H1 (cell line): ENCODE results near the gene BSG. TPM values are rescaled to one million over a fixed set of nuclear protein-coding genes. Genes with fewer than 3 reads are reported as not detected.

Experiments
- CEBPB ChIP-seq: IDR thresholded peaks from 2 replicates; pipeline ENCODE4 v1.6.1; 2012; ENCODE audit warnings: low read depth, low read length
- NANOG ChIP-seq: IDR thresholded peaks from 2 replicates; pipeline ENCODE4 v1.6.1; 2011; ENCODE audit warnings: low read length, low read depth, mild to moderate bottlenecking, inconsistent platforms; ENCODE audit not compliant: insufficient read depth, poor library complexity, severe bottlenecking
- NRF1 ChIP-seq: IDR thresholded peaks from 2 replicates; pipeline ENCODE4 v1.6.1; 2011; ENCODE audit warnings: mild to moderate bottlenecking, low read depth, low read length, improper control_type of control experiment
- SP2 ChIP-seq: IDR thresholded peaks from 2 replicates; pipeline ENCODE4 v1.6.1; 2012; ENCODE audit warnings: mild to moderate bottlenecking, low read length, inconsistent platforms
- TAF1 ChIP-seq: IDR thresholded peaks from 2 replicates; pipeline ENCODE4 v1.6.1; 2011; ENCODE audit warnings: mild to moderate bottlenecking, low read depth, low read length
- YY1 ChIP-seq: IDR thresholded peaks from 2 replicates; pipeline ENCODE4 v1.6.1; 2011; ENCODE audit warnings: low read depth, mild to moderate bottlenecking, low read length
- polyA plus RNA-seq, 7 experiments: library from polyadenylated mRNA; depleted of rRNA in 3 of 7; stranded (reverse) in 5 of 7; unstranded in 2 of 7; fragments of >200 nt in 5 of 7; fragments of 200-250 nt in 2 of 7; gene quantifications; 1 replicate in 5 of 7; 2 replicates in 1 of 7; 4 replicates in 1 of 7; pipeline versions ENCODE4 v1.2.1 to v1.2.3, GENCODE V29; 2011 to 2013; ENCODE audit warnings: missing spikeins in 2 of 7, mixed read lengths in 2 of 7
- total RNA-seq: library from RNA; stranded (reverse); fragmentation: NEBNext Ultra II Directional; extraction: Animal tissue kit (Norgen Biotek cat#: 25700); gene quantifications from 2 replicates; pipeline ENCODE4 v1.2.1, GENCODE V29; 2021
- TF ChIP-seq, protein P1 (sequence below): fragments of 300-600 bp; sonication (generic); IDR thresholded peaks from 2 replicates; pipeline ENCODE4 v1.7.1; 2012; ENCODE audit warnings: low read length, moderate library complexity, mild to moderate bottlenecking, inconsistent platforms; ENCODE audit not compliant: insufficient replicate concordance
- TF ChIP-seq, protein P2 (sequence below): IDR thresholded peaks from 2 replicates; pipeline ENCODE4 v1.6.1; 2012; ENCODE audit warnings: low read length, inconsistent platforms

Gene BSG
- total and polyA plus RNA-seq, 2 of the 8 experiments (the other 6 are each of a cell fraction or from before 2014, with no cell fraction given) = 726 to 1,055 TPM

- TF ChIP-seq, protein P1, sequence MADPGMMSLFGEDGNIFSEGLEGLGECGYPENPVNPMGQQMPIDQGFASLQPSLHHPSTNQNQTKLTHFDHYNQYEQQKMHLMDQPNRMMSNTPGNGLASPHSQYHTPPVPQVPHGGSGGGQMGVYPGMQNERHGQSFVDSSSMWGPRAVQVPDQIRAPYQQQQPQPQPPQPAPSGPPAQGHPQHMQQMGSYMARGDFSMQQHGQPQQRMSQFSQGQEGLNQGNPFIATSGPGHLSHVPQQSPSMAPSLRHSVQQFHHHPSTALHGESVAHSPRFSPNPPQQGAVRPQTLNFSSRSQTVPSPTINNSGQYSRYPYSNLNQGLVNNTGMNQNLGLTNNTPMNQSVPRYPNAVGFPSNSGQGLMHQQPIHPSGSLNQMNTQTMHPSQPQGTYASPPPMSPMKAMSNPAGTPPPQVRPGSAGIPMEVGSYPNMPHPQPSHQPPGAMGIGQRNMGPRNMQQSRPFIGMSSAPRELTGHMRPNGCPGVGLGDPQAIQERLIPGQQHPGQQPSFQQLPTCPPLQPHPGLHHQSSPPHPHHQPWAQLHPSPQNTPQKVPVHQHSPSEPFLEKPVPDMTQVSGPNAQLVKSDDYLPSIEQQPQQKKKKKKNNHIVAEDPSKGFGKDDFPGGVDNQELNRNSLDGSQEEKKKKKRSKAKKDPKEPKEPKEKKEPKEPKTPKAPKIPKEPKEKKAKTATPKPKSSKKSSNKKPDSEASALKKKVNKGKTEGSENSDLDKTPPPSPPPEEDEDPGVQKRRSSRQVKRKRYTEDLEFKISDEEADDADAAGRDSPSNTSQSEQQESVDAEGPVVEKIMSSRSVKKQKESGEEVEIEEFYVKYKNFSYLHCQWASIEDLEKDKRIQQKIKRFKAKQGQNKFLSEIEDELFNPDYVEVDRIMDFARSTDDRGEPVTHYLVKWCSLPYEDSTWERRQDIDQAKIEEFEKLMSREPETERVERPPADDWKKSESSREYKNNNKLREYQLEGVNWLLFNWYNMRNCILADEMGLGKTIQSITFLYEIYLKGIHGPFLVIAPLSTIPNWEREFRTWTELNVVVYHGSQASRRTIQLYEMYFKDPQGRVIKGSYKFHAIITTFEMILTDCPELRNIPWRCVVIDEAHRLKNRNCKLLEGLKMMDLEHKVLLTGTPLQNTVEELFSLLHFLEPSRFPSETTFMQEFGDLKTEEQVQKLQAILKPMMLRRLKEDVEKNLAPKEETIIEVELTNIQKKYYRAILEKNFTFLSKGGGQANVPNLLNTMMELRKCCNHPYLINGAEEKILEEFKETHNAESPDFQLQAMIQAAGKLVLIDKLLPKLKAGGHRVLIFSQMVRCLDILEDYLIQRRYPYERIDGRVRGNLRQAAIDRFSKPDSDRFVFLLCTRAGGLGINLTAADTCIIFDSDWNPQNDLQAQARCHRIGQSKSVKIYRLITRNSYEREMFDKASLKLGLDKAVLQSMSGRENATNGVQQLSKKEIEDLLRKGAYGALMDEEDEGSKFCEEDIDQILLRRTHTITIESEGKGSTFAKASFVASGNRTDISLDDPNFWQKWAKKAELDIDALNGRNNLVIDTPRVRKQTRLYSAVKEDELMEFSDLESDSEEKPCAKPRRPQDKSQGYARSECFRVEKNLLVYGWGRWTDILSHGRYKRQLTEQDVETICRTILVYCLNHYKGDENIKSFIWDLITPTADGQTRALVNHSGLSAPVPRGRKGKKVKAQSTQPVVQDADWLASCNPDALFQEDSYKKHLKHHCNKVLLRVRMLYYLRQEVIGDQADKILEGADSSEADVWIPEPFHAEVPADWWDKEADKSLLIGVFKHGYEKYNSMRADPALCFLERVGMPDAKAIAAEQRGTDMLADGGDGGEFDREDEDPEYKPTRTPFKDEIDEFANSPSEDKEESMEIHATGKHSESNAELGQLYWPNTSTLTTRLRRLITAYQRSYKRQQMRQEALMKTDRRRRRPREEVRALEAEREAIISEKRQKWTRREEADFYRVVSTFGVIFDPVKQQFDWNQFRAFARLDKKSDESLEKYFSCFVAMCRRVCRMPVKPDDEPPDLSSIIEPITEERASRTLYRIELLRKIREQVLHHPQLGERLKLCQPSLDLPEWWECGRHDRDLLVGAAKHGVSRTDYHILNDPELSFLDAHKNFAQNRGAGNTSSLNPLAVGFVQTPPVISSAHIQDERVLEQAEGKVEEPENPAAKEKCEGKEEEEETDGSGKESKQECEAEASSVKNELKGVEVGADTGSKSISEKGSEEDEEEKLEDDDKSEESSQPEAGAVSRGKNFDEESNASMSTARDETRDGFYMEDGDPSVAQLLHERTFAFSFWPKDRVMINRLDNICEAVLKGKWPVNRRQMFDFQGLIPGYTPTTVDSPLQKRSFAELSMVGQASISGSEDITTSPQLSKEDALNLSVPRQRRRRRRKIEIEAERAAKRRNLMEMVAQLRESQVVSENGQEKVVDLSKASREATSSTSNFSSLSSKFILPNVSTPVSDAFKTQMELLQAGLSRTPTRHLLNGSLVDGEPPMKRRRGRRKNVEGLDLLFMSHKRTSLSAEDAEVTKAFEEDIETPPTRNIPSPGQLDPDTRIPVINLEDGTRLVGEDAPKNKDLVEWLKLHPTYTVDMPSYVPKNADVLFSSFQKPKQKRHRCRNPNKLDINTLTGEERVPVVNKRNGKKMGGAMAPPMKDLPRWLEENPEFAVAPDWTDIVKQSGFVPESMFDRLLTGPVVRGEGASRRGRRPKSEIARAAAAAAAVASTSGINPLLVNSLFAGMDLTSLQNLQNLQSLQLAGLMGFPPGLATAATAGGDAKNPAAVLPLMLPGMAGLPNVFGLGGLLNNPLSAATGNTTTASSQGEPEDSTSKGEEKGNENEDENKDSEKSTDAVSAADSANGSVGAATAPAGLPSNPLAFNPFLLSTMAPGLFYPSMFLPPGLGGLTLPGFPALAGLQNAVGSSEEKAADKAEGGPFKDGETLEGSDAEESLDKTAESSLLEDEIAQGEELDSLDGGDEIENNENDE = no peak
- TF ChIP-seq NANOG (no peak), TAF1 (peak; percentile 12; the same call in 1 of the 2 replicates), CEBPB (no peak), NRF1 (no peak), SP2 (no peak), YY1 (no peak)
- TF ChIP-seq, protein P2, sequence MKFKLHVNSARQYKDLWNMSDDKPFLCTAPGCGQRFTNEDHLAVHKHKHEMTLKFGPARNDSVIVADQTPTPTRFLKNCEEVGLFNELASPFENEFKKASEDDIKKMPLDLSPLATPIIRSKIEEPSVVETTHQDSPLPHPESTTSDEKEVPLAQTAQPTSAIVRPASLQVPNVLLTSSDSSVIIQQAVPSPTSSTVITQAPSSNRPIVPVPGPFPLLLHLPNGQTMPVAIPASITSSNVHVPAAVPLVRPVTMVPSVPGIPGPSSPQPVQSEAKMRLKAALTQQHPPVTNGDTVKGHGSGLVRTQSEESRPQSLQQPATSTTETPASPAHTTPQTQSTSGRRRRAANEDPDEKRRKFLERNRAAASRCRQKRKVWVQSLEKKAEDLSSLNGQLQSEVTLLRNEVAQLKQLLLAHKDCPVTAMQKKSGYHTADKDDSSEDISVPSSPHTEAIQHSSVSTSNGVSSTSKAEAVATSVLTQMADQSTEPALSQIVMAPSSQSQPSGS = peak; percentile 24; the same call in 1 of the 2 replicates
Measured at GRCh38 chr19:571566-571974, 826 bp upstream of the BSG start (continued).
